Measurements from ENCODE around the gene PRC1.
A peak's percentile ranks its signal among the peaks of the same experiment; 100 is the strongest.

Gene PRC1

DNA sequence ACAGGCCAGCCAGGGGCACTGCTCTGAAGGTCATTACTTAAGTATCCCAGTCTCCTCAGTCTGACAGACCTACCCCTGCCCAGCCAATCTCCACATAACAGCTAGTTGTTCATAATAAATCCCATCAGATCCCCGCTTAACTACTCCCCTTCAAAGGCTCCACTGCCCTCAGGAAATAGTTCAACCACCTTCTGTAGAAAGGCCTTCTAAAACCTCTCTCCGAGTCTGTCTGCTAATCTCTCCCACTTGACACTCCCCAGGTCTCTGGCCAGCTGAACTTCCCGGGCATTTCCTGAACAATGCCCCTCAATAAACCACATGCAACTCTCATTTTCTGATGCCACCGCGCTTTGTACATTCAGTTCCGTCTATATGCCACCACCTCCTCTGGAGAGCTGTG is 6.0 kb downstream of the PRC1 start:
- no peak for DNase-seq

DNA sequence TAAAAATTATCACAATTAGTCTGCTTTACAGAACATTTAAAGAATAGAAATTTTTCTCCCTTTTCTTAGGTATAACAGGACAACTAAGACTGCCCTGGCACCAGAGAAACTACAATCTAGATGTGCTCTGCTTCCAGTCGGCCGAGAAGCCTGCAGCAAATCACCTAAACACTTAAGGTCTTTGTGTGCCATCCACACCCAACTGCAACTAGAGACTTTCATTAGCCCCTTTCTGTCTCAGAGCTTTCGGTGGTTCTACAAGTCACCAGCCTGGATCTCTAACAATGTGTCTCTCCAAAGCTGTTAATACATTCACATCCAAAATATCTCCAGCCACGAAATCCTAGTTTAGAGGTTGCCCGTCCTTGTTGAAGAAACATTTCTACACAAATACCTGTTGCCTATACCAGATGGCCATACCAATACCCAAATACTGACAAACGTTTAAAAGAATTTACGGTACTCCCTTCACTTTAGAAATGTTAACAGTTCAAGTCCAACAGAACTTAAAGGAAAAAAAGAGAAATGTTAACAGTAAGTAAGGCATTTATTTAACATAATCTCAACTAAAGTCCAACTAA is 6.7 kb downstream of the PRC1 start:
- no peak for DNase-seq

DNA sequence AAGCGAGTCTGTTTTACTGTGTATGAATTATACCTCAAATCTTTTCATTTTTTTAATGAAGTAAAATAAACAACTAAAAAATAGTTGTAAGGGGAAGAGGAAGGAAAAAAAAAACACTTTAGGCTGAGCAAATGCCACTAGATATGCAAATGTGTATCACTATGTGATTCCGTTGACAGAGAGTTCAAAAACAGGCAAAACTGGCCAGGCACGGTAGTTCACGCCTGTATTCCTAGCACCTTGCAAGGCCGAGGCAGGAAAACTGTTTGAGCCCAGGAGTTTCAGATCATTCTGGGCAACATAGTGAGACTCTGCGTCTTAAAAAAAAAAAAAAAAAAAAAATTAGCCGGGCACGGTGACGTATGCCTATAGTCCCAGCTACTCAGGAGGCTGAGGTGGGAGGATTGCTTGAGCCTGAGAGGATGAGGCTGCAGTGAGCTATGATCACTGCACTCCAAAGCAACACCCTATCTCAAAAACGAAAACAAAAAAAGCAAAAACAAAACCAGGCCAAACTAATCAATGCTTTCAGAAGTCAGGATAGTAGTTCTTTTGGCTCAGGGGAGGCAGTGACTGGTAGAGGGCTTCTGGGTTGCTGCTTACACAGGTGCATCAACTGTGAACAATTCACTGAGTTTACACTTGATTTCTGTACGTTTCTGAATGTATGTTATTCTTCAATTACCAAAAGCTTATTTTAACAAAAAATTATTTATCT is 7.4 kb downstream of the PRC1 start:
- no peak for DNase-seq

DNA sequence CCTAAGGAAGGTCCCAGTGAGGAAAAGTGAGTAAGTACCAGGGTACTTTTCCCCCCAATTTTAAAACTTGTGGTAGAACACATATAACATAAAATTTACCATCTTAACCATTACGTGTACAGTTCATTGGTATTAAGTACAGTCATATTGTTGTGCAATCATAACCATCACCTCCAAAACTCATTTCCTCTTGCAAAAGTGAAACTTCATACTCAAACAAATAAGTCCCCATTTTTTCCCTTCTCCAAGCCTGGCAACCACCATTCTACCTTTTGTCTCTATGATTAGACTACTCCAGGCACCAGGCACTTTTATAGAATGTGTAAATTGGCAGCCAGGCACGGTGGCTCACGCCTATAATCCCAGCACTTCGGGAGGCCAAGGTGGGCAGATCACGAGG is 12.2 kb downstream of the PRC1 start:
- peak; percentile 16 to 25 for DNase-seq

DNA sequence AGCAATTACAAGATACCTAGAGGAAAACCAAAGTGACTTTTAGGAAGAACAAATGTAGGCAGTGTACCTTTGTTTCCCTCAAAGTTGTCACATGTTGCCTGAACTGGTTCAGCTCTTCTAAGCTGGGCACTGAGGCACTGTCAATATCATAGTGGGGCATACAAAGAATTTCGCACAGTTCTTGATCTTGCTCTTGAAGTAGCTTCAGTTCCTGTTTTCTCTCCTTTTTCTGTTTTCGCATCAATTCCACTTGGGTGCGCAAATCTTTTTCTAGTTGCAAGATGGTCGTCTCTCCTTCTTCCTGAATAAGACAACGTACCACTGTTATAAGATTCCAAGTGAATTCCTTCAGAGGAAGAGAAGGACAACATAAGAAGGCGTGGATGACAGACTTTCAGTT is 12.7 kb downstream of the PRC1 start:
- DNase-seq, result no peak

DNA sequence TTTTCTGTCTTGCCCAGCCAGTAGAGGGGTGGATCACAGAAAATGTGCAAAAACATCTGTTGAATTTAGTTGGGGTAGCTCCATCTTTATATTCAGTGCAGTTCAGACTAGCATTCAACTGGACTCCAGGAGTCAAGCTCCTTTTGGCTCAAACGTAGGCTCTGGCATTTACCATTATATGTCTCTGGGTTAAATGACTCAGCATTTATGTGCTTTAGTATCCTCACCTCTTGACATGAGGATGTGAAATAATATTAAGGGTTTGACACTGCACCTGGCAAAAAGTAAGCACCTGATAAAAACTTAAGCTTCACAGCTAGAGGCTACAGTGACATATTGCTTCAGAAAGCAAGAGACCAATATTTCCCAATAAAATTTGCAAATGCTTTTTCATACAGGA is 14.8 kb downstream of the PRC1 start:
- DNase-seq, result no peak

DNA sequence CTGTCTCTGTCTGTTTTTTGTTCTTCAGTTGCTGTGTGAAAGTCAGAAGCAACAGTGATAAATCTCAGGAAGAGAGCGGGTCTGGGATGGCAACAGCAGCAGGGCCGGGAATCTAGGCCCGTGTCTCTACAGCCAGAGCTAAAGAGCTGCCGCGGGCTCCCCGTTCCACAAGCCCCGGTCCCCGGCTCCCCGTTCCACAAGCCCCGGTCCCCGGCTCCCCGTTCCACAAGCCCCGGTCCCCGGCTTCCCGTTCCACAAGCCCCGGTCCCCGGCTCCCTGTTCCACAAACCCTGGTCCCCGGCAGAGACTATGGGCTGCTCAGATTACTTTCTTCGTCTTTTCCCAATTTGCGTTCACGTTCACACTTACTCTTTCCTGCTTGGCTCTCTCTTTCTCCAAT is 20.1 kb downstream of the PRC1 start:
- no peak for DNase-seq

DNA sequence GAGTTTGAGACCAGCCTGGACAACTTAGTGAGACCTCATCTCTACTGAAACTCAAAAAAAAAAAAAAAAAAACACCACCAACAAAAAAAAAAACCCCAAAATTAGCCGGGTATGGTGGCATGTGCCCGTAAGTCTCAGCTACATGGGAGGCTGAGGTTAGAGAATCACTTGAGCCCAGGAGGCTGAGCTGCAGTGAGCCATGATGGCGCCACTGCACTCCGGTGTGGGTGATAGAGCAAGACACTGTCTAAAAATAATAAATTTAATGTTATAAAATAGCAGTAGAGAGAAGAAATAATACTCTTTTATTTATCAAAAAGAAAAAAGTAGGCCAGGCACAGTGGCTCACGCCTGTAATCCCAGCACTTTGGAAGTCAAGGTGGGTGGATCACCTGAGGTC is 22.2 kb downstream of the PRC1 start:
- DNase-seq, result no peak

DNA sequence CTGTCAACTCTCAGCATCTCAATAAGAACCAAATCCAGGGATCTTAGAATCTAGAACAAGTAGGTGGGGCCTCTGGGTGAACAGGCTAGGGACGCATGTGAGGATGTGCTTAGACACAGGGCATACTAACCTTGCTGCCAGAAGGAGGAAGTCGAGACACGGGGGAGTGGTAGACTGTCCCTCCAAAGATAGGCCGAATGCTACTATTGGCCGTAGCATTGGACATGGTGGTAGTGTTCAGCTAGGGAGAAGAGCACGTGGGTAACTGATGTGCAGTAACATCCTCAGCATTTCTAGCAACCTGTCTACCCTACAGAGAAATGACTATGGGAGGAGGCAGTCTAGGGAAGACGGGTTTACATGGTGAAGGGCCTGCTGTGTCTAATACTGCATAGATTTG is 24.1 kb downstream of the PRC1 start:
- DNase-seq, result no peak

DNA sequence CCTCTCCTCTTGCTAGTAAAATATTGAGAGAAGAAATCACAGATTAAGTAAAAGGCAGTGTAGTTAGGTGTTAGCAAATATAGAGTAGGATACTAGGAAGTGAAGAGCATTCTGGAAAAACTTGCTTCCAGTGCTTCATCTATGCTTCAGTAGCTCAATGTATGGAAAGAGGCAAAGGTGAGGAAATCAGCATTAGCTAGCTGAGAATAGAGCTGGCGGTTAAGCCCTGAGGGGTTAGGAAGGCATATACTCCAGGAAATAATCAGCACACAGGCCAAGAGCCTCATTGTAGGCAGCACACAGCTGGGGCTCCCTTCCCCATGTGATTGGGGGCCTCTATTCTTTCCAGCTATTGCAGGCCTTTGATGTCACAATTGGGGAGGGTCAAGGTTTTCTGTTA is 25.9 kb downstream of the PRC1 start:
- no peak for DNase-seq

DNA sequence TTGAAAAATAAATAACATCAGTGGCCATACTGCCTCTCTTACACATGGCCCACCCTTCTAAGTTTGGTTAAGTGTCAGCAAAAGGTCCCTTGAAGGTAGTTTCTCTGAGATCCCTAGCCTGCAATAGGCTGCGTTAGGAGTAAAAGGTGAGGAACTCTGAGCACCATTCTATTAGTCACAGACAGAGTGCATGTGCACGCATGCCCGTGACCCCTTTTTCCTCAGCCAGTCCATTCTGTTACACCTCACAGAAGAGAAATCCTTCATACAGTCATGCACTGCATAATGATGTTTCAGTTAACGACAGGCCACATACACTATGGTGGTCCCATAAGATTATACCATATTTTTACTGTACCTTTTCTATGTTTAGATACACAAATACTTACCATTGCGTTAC is 27.1 kb downstream of the PRC1 start:
- DNase-seq, result no peak

DNA sequence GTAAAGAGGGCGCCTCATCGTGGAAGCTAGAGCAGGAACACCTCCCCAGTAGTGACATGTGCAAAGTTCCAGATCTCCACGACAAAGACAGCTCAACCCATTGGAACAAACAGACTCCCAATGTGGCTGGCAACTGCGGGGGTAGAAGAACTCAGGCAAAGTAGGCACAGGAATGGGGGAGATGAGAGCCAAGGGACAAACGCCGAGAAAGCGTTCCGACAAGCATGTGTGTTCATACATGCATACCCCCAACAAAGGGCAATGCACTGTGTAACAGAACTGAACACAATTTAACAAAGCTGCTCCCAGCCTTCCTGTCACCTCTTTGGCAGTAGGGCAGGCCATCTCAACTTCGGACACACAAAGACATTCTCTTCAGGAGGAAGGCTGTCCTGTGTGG is 28.1 kb downstream of the PRC1 start:
- no peak for DNase-seq

DNA sequence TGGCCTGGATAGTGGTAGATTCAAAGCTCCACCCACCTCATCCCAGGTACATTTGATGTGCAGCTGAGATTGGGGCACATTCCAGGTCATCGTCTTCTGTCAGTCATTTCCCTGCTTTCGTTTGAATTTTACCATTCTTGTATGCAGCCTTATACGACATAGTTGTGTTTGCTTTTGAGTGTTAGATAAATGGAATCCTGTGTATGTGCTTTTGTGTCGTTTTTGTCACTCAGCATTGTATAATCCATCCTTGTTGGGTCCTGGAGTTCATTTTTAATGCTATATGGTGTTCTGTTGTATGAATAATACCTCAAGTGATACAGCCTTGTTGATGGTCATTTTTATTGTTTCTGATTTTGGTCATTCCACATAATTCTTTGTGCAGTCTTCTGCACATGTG is 32.3 kb downstream of the PRC1 start:
- DNase-seq, result no peak

DNA sequence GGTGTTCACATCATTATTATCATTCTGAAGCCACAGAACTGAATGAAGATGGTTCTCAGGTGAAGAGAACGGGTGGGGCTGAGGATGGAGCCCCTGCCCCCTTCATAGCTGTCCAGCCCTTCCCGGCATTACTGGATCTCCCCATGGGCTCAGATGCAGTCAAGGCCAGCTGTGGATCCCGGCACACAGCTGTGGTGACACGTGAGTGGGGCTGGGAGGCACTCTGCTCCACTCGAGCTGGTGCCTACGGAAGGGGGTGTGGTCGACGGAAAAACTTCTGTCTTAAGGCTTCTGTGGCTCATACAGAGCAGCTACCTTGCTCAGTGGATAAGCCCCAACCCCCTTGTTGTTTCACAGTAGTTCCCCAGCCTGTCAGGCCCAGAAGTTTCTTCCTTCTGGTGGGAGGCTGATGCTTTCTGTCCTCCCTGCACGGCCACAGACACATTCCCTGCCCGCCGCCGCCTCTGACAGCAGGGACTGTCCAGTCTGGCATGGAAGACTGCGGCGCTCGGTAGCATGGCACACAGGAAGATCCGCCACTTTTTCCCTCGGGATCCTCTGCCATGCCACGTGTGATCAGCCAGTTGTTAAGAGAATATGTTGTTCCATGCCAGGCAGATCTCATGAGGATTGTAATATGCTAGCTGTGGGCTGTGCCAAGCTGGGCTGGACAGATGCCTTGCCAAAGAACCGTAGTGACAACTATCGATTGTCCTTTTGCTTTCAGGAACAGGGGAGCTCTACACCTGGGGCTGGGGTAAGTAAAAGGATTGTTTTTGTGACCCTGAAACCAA is 33.8 kb downstream of the PRC1 start:
- no peak for DNase-seq

DNA sequence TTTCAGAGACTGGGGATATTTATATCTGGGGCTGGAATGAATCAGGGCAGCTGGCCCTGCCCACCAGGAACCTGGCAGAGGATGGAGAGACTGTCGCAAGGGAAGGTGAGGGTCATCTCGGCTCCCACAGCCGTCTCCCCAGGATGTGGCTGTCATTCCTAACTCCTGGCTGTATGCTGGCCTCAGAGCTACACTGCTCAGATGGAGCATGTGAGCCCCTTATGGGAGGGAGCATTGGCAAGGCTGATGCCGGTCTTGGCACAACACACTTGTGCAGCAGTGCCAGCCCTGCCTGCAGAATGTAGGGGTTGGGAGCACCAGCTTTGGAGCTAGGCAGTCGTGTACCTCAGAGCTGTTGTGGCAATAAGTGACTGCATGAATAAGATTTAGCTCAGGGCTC is 34.4 kb downstream of the PRC1 start:
- DNase-seq, result no peak

DNA sequence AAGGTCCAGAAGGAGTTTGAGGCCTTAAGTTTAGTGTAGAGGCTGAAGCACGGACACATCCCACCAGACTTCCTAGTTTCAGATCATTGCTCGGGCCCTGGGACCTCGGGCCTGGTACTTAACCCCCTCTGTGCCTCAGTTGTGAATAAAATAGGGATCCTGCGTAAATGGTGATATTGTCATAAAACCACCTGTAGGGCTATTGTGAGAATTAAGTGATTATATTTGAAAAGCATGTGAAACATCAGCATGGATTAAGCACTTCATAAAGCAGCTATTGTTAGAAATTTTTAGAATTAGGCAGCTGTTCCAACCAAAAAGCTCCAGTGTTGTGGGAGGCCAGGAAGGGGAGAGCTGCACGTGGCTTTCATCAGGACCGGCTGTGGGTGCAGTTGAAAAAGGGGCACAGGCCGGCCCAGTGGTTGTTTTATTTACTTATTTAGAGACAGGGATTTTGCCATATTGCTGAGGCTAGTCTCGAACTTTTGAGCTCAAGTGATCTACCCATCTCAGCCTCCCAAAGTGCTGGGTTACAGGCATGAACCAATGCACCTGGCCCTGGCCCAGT is 35.2 kb downstream of the PRC1 start:
- no peak for DNase-seq

DNA sequence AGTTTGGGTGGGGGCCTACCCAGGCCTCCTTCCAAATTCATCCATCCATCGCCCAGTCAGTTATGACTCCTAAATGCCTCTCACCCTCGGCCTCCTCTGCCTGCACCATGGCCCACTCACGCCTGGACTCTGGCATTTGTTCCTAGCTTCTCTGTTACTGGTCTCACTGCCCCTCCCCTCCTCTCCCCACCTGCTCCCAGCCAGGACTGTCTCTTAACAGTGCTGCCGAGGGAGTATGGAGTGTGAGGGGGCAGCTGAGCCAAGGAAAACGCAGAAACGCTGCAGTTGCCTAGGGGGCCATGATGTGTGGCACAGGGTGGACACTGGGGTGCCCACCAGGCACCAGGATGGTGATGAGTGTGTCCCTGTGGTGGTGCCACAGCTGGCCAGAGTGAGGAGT is 36.5 kb downstream of the PRC1 start:
- DNase-seq, result no peak

DNA sequence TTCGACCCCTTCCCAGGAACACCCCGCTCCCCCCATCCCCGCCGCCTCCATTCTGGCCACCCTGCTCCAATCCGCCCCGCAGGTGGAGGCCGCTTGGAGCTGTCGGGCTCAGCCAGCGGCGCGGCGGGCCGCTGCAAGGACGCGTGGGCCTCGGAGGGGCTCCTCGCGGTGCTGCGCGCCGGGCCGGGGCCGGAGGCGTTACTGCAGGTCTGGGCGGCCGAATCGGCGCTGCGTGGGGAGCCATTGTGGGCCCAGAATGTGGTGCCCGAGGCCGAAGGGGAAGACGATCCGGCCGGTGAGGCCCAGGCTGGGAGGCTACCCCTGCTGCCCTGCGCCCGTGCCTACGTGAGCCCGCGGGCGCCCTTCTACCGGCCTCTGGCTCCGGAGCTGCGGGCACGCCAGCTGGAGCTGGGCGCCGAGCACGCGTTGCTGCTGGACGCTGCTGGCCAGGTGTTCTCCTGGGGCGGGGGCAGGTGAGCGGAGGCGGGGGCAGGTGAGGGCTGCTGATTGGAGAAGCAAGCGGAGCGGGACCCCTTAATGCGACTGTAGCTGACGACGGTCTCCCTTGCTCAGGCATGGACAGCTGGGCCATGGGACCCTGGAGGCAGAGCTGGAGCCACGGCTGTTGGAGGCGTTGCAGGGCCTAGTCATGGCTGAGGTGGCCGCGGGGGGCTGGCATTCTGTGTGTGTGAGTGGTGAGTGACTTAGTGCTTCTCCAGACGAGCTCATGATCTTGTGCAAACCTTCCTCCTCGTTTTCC is 37.1 kb downstream of the PRC1 start:
- DNase-seq, result no peak

DNA sequence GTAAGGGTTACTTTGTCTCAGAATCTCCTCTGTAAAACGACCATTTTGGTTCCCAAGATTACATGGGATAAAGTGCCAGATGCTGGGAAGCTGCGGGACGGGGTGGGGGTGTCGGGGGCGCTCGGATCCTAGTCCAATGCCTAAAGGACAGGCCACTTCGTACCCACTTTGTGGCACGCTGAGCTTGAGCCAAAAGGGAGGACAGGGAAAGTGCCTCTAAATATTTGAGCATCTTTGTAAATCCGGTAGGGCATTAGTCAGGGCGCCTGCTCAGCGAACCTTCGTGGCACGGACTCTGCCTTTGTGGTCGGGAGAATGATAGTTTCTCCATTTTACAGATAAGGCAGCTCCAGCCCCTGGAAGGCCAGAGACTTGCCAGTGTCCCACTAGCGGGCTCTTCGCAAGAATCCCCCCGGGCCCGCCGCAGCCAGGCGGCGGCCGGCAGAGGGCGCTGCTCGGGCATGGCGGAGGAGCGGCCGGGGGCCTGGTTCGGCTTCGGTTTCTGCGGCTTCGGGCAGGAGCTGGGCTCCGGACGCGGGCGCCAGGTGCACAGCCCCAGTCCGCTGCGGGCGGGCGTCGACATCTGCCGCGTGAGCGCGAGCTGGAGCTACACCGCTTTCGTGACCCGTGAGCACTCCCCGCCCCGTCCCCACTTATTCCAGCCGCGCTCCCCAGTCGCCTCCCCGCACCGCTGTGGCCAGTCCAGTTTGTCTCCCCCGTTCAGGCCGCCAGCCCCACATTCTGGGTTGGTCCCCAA is 37.9 kb downstream of the PRC1 start:
- no peak for DNase-seq

DNA sequence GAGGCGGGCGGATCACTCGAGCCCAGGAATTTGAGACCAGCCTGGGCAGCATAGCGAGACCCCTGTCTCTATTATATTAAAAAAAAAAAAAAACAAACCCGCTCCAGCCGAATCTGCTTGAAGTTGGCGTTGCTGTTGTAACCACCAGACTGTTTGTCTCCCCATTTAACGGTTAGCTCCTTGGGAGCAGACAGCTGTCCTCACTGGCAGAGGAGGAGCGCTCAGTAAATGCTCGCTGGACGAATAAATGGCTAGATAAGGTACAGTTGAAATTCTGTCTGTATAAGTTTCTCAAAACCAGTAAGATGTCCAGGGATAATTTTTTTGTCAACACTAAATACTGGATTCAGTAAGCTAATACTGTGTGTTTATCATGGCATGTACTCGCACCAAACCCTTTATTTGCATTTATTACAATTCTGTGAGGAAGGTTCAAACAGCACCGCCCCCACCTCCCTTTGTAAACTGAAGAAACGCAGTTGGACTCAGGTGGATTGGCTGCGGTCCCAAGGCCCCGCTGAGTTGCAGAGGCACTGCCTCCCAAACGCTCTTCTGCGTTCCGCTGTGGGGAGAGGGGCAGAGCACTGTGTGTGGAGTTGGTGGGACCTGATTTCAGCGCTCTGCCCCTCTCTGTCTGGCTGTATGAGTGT is 38.6 kb downstream of the PRC1 start:
- DNase-seq, result no peak

DNA sequence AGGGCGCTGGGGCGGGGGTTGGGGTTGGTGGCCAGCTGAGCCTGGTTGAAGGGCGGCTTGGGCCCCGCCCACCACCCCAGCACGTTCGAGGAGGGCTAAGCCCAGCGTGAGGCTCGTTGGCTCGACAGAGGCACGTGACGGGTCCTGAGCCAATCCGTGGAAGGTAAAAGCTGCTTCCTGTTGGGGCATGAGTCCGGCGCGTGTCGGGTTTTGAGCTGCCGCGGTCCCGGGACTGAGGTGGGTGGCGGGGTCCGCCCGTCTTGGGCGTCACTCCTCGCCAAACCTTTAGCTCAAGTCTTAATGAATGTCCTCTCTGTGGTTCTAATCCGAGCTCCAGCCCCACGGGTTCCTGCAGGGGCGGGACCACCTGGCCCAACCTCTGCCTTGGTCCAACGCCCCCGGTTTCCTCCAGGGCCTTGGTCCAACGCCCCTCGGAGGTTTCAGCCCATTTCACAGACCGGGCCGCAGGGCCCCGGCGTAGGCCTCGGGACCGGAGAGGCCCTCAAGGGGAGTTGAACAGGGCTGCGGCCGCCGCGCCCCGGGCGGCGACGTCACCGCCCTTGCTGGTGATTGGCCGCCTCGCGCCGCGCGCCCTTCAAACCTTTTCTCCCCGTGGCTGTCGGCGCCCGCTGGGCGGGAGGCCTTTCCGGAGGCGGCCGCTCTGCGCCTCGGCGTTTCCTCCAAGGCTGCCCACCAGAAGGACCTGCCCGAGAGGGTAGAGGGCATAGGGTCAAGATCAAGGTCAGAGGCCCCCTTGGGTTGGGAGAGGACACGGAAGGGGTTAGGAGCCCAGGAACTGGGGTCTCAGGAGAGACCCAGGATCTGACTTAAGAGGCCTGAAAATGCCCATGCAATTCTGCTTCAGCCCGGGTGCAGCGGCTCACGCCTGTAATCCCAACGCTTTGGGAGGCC is 39.4 kb downstream of the PRC1 start, which contains the start of gene RCCD1:
RCCD1 (plus strand) TSS at position 173 of the 912 bp plus-strand sequence. CDS start 1,851 bp downstream, outside the sequence.
- DNase-seq, result peak; percentile 91 to 96

All from AML-193 (cell line).